Progenitor cell of endocrine pancreas (in vitro differentiated cells): Measurements from ENCODE around the gene RDH16. TPM values are rescaled to one million over a fixed set of nuclear protein-coding genes. Genes with fewer than 3 reads are reported as not detected.

Experiments used
- DNase-seq: peaks from one replicate; pipeline ENCODE4 v3.0.0; 2021; ENCODE audit warnings: low spot score; ENCODE audit not compliant: unreplicated experiment
- H3K27ac Mint-ChIP-seq: 2 replicates; pipeline ENCODE4 v1.8.0; 2021; ENCODE audit warnings: mild to moderate bottlenecking, moderate library complexity, mixed read lengths
- H3K27me3 Mint-ChIP-seq: 2 replicates; pipeline ENCODE4 v1.8.0; 2021; ENCODE audit warnings: mixed read lengths
- H3K36me3 Mint-ChIP-seq: 2 replicates; pipeline ENCODE4 v1.8.0; 2022; ENCODE audit warnings: mixed read lengths; ENCODE audit not compliant: insufficient read depth
- H3K4me1 Mint-ChIP-seq: 2 replicates; pipeline ENCODE4 v1.8.0; 2021; ENCODE audit warnings: low read depth, mixed read lengths
- H3K4me3 Mint-ChIP-seq: 2 replicates; pipeline ENCODE4 v1.8.0; 2021; ENCODE audit warnings: low read depth, mild to moderate bottlenecking, moderate library complexity, mixed read lengths
- H3K9me3 Mint-ChIP-seq: 2 replicates; pipeline ENCODE4 v1.8.0; 2021; ENCODE audit warnings: low read depth, mixed read lengths
- long read RNA-seq: library from polyadenylated mRNA; unstranded; transcript quantifications from one replicate; pipeline ENCODE4 v2.0.0, GENCODE V29; 2020
- total RNA-seq: library from RNA; stranded (reverse); gene quantifications from 2 replicates; pipeline ENCODE4 v1.2.1, GENCODE V29; 2021
- TF ChIP-seq, protein P1 (sequence below): fragments of 200-600 bp; sonication (generic); IDR thresholded peaks from one replicate; pipeline ENCODE4 v1.5.0; 2021; ENCODE audit warnings: antibody characterized with exemption, mild to moderate bottlenecking; ENCODE audit not compliant: unreplicated experiment

Gene RDH16, protein sequence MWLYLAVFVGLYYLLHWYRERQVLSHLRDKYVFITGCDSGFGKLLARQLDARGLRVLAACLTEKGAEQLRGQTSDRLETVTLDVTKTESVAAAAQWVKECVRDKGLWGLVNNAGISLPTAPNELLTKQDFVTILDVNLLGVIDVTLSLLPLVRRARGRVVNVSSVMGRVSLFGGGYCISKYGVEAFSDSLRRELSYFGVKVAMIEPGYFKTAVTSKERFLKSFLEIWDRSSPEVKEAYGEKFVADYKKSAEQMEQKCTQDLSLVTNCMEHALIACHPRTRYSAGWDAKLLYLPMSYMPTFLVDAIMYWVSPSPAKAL
- total RNA-seq: 0.87 and 0.98 TPM in 2 replicates
- long read RNA-seq: 0 reads

DNA sequence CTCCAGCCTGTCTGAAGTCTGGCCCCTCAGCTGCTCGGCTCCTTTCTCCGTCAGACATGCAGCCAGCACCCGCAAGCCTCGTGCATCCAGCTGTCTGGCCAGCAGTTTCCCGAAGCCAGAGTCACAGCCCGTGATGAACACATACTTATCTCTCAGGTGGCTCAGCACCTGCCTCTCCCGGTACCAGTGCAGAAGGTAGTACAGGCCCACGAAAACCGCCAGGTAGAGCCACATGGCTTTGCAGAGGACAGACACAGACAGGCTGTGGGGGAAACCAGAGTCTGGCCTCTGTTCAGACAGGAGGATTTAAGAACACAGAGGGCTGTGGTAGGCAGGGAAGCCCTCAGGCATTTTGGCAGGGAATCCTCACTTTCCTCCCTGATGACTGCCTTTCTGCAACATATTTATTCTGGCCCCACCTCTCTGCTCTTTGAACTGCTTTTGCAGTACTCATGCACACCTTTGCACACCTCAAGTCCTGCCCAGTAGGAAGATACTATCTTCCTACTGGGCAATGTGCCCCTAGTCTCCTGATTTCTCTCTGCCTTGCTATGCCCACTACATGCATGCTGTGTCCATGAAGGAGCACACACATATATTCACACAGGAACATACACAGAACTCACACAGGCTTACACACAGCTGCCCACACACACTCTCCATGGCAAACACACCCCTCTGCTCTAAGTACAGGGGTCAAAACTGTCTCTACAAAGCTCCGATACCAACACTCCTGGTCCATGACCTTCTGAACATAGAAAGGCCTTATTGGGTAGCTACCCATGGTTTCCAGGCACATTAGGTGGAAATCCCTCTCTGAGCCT, at the start of gene RDH16:
RDH16 (minus strand) TSS at position 380 of the 824 bp plus-strand sequence; CDS start at position 234, 146 bp downstream.
- Mint-ChIP-seq H3K4me3 (no peak within 1 kb of the TSS), H3K9me3 (peaks cover 18% of the 10 kb centered on the region), H3K4me1 (no peaks in the 10 kb centered on the region), H3K36me3 (peaks cover 2% of the 10 kb centered on the region), H3K27ac (no peak within 1 kb of the TSS), H3K27me3 (no peaks in the 10 kb centered on the region)
- TF ChIP-seq, protein P1, sequence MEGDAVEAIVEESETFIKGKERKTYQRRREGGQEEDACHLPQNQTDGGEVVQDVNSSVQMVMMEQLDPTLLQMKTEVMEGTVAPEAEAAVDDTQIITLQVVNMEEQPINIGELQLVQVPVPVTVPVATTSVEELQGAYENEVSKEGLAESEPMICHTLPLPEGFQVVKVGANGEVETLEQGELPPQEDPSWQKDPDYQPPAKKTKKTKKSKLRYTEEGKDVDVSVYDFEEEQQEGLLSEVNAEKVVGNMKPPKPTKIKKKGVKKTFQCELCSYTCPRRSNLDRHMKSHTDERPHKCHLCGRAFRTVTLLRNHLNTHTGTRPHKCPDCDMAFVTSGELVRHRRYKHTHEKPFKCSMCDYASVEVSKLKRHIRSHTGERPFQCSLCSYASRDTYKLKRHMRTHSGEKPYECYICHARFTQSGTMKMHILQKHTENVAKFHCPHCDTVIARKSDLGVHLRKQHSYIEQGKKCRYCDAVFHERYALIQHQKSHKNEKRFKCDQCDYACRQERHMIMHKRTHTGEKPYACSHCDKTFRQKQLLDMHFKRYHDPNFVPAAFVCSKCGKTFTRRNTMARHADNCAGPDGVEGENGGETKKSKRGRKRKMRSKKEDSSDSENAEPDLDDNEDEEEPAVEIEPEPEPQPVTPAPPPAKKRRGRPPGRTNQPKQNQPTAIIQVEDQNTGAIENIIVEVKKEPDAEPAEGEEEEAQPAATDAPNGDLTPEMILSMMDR: no peak
- no peak for DNase-seq

DNA sequence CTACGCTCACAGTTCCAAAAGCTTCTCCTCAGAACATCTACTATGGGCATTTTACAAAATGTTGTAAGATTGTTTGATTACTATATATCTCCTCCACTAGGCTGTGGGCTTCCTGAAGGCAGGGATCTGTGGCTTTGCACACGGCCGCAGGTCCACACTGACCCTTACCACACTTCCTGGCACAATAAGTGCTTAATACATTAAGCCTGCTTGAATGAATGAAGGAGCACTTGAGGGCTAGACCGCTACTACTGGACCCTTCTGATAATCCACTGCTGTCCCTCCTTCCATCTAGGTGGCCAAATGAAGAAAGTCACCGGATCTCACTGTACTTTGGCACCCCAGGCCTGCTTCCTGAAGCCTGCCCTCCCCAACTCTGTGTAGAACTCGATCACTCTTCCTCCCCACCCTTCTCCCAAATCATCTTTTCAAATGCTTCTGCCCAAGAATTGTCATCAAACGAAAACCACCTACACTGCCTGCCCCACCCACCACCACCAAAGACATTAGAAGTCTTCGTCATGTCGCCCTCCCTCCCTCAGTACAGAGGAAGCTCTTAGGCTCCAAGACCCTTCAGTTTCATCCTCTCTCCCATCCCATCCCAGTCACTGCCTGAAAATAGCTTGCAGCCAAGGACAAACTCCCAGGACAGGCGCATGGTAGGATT, 49.5 kb upstream of the RDH16 start:
- H3K36me3 Mint-ChIP-seq: peaks cover 17% of the 10 kb centered on the region
- peaks cover 14% of the 10 kb centered on the region for H3K4me1 Mint-ChIP-seq
- TF ChIP-seq, protein P1: no peak
- H3K27me3 Mint-ChIP-seq: no peaks in the 10 kb centered on the region
- DNase-seq: no peak
- H3K4me3 Mint-ChIP-seq: peak overlapping the region; percentile 80
- no peaks in the 10 kb centered on the region for H3K9me3 Mint-ChIP-seq
- peak overlapping the region; percentile 31 for H3K27ac Mint-ChIP-seq

DNA sequence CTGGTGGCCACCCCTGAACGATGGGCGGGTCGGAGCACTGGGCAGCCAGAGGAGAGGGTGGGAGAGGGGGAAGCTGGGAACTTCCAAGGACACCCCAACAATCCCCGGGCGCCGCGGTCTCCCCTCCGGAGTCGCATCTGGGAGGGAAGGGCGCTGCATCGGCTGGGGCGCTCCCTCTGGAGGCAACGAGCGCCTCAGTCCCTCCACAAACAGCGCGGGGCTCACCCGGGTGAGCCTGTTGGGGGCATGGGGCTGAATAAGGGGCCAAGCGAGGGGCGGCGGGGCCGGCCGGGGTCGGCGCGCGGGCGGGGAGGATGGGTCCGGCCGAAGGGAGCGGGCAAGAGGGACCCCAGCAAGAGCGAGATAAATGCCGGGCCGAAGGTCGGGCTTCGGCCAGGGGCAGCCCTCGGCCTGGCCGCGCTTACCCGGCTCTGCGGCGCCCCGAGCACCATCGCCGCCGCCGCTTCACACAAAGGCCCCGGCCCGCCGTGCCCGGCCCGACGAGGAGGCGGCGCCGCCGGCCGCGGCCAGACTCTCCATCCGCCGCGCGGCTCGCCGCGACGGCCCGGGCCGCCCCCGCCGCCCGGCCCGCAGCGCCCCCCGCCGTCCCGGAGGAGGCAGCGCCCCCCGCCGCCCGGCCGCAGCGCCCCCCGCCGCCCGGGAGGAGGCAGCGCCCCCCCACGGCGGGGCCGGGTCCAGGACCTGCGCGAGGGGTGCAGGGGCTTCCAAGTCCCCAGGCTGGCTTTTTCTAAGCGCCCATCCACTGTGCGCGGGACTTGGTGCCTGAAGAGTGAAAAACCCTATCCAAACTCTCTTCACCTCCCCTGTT, 48.8 kb upstream of the RDH16 start, which contains the start of gene ZBTB39:
ZBTB39 (minus strand) TSS at position 567 of the 829 bp plus-strand sequence. CDS start 1,629 bp downstream, outside the sequence.
- Mint-ChIP-seq H3K27ac (peak within 1 kb of the TSS; percentile 76), H3K27me3 (no peaks in the 10 kb centered on the region), H3K4me3 (peak within 1 kb of the TSS; percentile 87), H3K4me1 (peaks cover 22% of the 10 kb centered on the region), H3K36me3 (peaks cover 17% of the 10 kb centered on the region), H3K9me3 (no peaks in the 10 kb centered on the region)
- TF ChIP-seq, protein P1: peak; percentile 58
- DNase-seq: peak; percentile 64

DNA sequence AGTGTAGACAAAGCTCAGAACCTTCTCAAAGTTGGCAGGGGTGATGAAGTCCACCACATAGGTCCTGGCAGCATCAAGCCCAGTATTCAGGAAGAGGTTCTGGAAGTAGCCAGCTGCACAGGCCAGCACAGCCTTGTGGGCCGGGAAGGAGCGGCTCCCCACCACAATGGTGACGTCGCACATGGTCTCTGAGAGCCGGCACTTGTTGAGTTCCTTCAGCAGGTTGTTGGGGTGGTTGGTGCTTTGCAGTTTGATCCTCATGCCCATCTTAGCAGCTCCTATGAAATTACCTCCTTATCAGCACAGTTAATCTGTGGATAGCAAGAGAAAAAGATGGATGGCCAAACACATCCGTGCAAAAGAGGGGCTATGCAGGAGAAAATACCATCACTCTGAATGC, 47.2 kb upstream of the RDH16 start:
- peaks cover 20% of the 10 kb centered on the region for H3K36me3 Mint-ChIP-seq
- no peaks in the 10 kb centered on the region for H3K27me3 Mint-ChIP-seq
- DNase-seq: no peak
- TF ChIP-seq, protein P1: no peak
- H3K4me1 Mint-ChIP-seq: peaks cover 22% of the 10 kb centered on the region
- no peaks in the 10 kb centered on the region for H3K9me3 Mint-ChIP-seq
- peak overlapping the region; percentile 87 for H3K4me3 Mint-ChIP-seq
- no peak overlapping the region for H3K27ac Mint-ChIP-seq
